Measurements from ENCODE around the gene KCNN4.
"Not testable (repeated sequence)": the region's sequence is repeated elsewhere in the genome, so short reads cannot be mapped to it uniquely, and the experiment has no call there.

The KCNN4 gene

GRCh38 chr19:43774103-43774939, 6.5 kb downstream of the KCNN4 start:
- no peak for DNase-seq (ENCODE audit: low read depth)

GRCh38 chr19:43773725-43774102, 7.1 kb downstream of the KCNN4 start:
- no peak for DNase-seq (ENCODE audit: low read depth)

GRCh38 chr19:43769256-43769655, 11.5 kb downstream of the KCNN4 start:
- no peak for DNase-seq (ENCODE audit: low read depth)

- no peak for DNase-seq (ENCODE audit: low read depth)
Observed at GRCh38 chr19:43768273-43769050, 12.3 kb downstream of the KCNN4 start.

- no peak for DNase-seq (ENCODE audit: low read depth)
Observed at GRCh38 chr19:43767818-43768217, 13.0 kb downstream of the KCNN4 start.

GRCh38 chr19:43767316-43767715, 13.5 kb downstream of the KCNN4 start:
- DNase-seq (ENCODE audit: low read depth) = no peak

- DNase-seq (ENCODE audit: low read depth) = no peak
Observed at GRCh38 chr19:43766755-43767043, 14.1 kb downstream of the KCNN4 start.

GRCh38 chr19:43765109-43765876, 15.5 kb downstream of the KCNN4 start:
- peak; percentile 48 for DNase-seq (ENCODE audit: low read depth)

- not testable (repeated sequence) for DNase-seq (ENCODE audit: low read depth)
Observed at GRCh38 chr19:43764684-43765083, 16.1 kb downstream of the KCNN4 start.

GRCh38 chr19:43763473-43763939, 17.3 kb downstream of the KCNN4 start:
- no peak for DNase-seq (ENCODE audit: low read depth)

- no peak for DNase-seq (ENCODE audit: low read depth)
Observed at GRCh38 chr19:43762814-43763213, 18.0 kb downstream of the KCNN4 start.

GRCh38 chr19:43760941-43761340, 19.8 kb downstream of the KCNN4 start:
- no peak for DNase-seq (ENCODE audit: low read depth)

GRCh38 chr19:43759515-43759914, 21.3 kb downstream of the KCNN4 start:
- DNase-seq (ENCODE audit: low read depth) = no peak

GRCh38 chr19:43755256-43755801, 25.4 kb downstream of the KCNN4 start:
- peak; percentile 67 for DNase-seq (ENCODE audit: low read depth)

- peak; percentile 99 for DNase-seq (ENCODE audit: low read depth)
Observed at GRCh38 chr19:43754503-43755255, 26.1 kb downstream of the KCNN4 start, which contains the start of gene SMG9. SMG9 (minus strand) TSS chr19:43754962; CDS start chr19:43750741, 4,221 bp downstream.

GRCh38 chr19:43754253-43754502, 26.6 kb downstream of the KCNN4 start:
- DNase-seq (ENCODE audit: low read depth) = no peak

GRCh38 chr19:43752287-43752875, 28.4 kb downstream of the KCNN4 start:
- DNase-seq (ENCODE audit: low read depth) = no peak

- no peak for DNase-seq (ENCODE audit: low read depth)
Observed at GRCh38 chr19:43751466-43752220, 29.1 kb downstream of the KCNN4 start.

GRCh38 chr19:43749898-43750297, 30.9 kb downstream of the KCNN4 start:
- no peak for DNase-seq (ENCODE audit: low read depth)

GRCh38 chr19:43749152-43749551, 31.6 kb downstream of the KCNN4 start:
- no peak for DNase-seq (ENCODE audit: low read depth)

- DNase-seq (ENCODE audit: low read depth) = no peak
Observed at GRCh38 chr19:43748685-43749084, 32.1 kb downstream of the KCNN4 start.
